Vagina (tissue), 2 donors: ENCODE measurements around the gene KRT7. TPM values are rescaled to one million over a fixed set of nuclear protein-coding genes. Genes with fewer than 3 reads are reported as not detected.
A peak's percentile ranks its signal among the peaks of the same experiment; 100 is the strongest.

Experiments used
- DNase-seq, 2 donors: peaks; one replicate each; pipeline ENCODE4 v3.0.0-alpha.2; 2017; ENCODE audit errors: extremely low spot score in 2 of 2
- H3K27ac ChIP-seq: fragments of 200-600 bp; sonication (generic); one replicate; pipeline ENCODE4 v1.5.1; 2019
- H3K27me3 ChIP-seq: fragments of 200-600 bp; sonication (generic); one replicate; pipeline ENCODE4 v1.5.1; 2019
- H3K36me3 ChIP-seq, 2 donors: fragments of 200-600 bp; sonication (generic); one replicate each; pipeline ENCODE4 v1.5.1; 2017 to 2019
- H3K4me1 ChIP-seq: fragments of 200-600 bp; sonication (generic); one replicate; pipeline ENCODE4 v1.5.1; 2019
- H3K4me3 ChIP-seq, 2 donors: fragments of 200-600 bp; sonication (generic); 1 replicate in 1 of 2; 2 replicates in 1 of 2; pipeline ENCODE4 v1.5.1; 2016 to 2019
- H3K9me3 ChIP-seq: fragments of 200-600 bp; sonication (generic); one replicate; pipeline ENCODE4 v1.5.1; 2019
- CTCF ChIP-seq, 3 experiments: fragments of 450-650 bp in 2 of 3; fragments of 200-600 bp in 1 of 3; sonication (generic) in 1 of 3; IDR thresholded peaks; one replicate each; pipeline ENCODE4 v1.5.1; 2017 to 2019; ENCODE audit warnings: antibody characterized with exemption in 3 of 3, mild to moderate bottlenecking in 2 of 3, moderate library complexity in 2 of 3
- POLR2A ChIP-seq, 2 donors: fragments of 450-650 bp; IDR thresholded peaks; one replicate each; pipeline ENCODE4 v1.6.1; 2017; ENCODE audit warnings: antibody characterized with exemption in 2 of 2, mild to moderate bottlenecking in 2 of 2, moderate library complexity in 2 of 2
- POLR2AphosphoS5 ChIP-seq, 2 donors: sonication (generic); formaldehyde crosslinking; IDR thresholded peaks; one replicate each; pipeline ENCODE4 v1.9.0; 2017; ENCODE audit warnings: antibody characterized with exemption in 2 of 2, mild to moderate bottlenecking in 2 of 2, low read depth in 1 of 2; ENCODE audit not compliant: insufficient read depth in 1 of 2
- intact Hi-C: fragments of 100-400 bp; cut with DNase I; formaldehyde crosslinking; loops from one replicate; pipeline ENCODE4 v1.15.1; 2023
- total RNA-seq: library from RNA; depleted of rRNA; stranded (reverse); fragments of >200 nt; gene quantifications from one replicate; pipeline ENCODE4 v1.2.3, GENCODE V29; 2016

Gene KRT7
- total RNA-seq, 1 donor from 2014 or later, result 7.6 TPM

- no peak for DNase-seq
- Histone ChIP-seq H3K4me3 (no peak overlapping the region), H3K27me3 (no peaks in the 10 kb centered on the region), H3K9me3 (no peaks in the 10 kb centered on the region), H3K4me1 (no peaks in the 10 kb centered on the region), H3K36me3 (no peaks in the 10 kb centered on the region), H3K27ac (no peak overlapping the region)
- TF ChIP-seq CTCF (IDR thresholded peaks at IDR 0.05) (no peak), POLR2A (IDR thresholded peaks at IDR 0.05) (no peak), POLR2AphosphoS5 (IDR thresholded peaks at IDR 0.05; ENCODE audit: insufficient read depth in 1 of 2, low read depth in 1 of 2) (no peak)
- intact Hi-C loops, result no loop called here
These were observed 35.2 kb downstream of the KRT7 start for GRCh38 chr12:52268212-52268611.

- H3K27me3 ChIP-seq, result no peaks in the 10 kb centered on the region
- no peak overlapping the region for H3K27ac ChIP-seq
- no peaks in the 10 kb centered on the region for H3K9me3 ChIP-seq
- intact Hi-C loops, result no loop called here
- H3K4me3 ChIP-seq, result no peak overlapping the region
- no peaks in the 10 kb centered on the region for H3K36me3 ChIP-seq
- no peaks in the 10 kb centered on the region for H3K4me1 ChIP-seq
- no peak for DNase-seq
- TF ChIP-seq POLR2A (IDR thresholded peaks at IDR 0.05) (no peak), CTCF (IDR thresholded peaks at IDR 0.05) (no peak), POLR2AphosphoS5 (IDR thresholded peaks at IDR 0.05; ENCODE audit: insufficient read depth in 1 of 2, low read depth in 1 of 2) (no peak)
These were observed 37.6 kb downstream of the KRT7 start for GRCh38 chr12:52270541-52271070.

- H3K9me3 ChIP-seq, result no peaks in the 10 kb centered on the region
- no peak overlapping the region for H3K4me3 ChIP-seq
- H3K36me3 ChIP-seq, result no peaks in the 10 kb centered on the region
- H3K4me1 ChIP-seq, result no peaks in the 10 kb centered on the region
- DNase-seq, result no peak
- H3K27ac ChIP-seq, result no peak overlapping the region
- H3K27me3 ChIP-seq, result no peaks in the 10 kb centered on the region
- TF ChIP-seq CTCF (IDR thresholded peaks at IDR 0.05) (no peak), POLR2A (IDR thresholded peaks at IDR 0.05) (no peak), POLR2AphosphoS5 (IDR thresholded peaks at IDR 0.05; ENCODE audit: insufficient read depth in 1 of 2, low read depth in 1 of 2) (no peak)
- intact Hi-C loops, result no loop called here
These were observed 38.1 kb downstream of the KRT7 start for GRCh38 chr12:52271158-52271557.

GRCh38 chr12:52274521-52275120 lies 41.6 kb downstream of the KRT7 start, which contains the start of gene KRT86:
KRT86 (plus strand) TSS chr12:52274645; CDS start chr12:52301917, 27,272 bp downstream.
- Histone ChIP-seq H3K9me3 (no peaks in the 10 kb centered on the region), H3K27ac (no peak within 1 kb of the TSS), H3K27me3 (no peaks in the 10 kb centered on the region), H3K36me3 (no peaks in the 10 kb centered on the region), H3K4me1 (peaks cover 13% of the 10 kb centered on the region), H3K4me3 (no peak within 1 kb of the TSS)
- intact Hi-C loops, result no loop called here
- peak in 1 of 2 donors; percentile 52 for DNase-seq
- TF ChIP-seq POLR2AphosphoS5 (IDR thresholded peaks at IDR 0.05; ENCODE audit: insufficient read depth in 1 of 2, low read depth in 1 of 2), result no peak
- no peak for TF ChIP-seq CTCF (IDR thresholded peaks at IDR 0.05)
- no peak for TF ChIP-seq POLR2A (IDR thresholded peaks at IDR 0.05)

GRCh38 chr12:52275686-52276085 lies 42.6 kb downstream of the KRT7 start:
- Histone ChIP-seq H3K36me3 (no peaks in the 10 kb centered on the region), H3K4me1 (peaks cover 24% of the 10 kb centered on the region), H3K4me3 (no peak overlapping the region), H3K9me3 (no peaks in the 10 kb centered on the region), H3K27ac (no peak overlapping the region), H3K27me3 (no peaks in the 10 kb centered on the region)
- TF ChIP-seq CTCF (IDR thresholded peaks at IDR 0.05) (no peak), POLR2AphosphoS5 (IDR thresholded peaks at IDR 0.05; ENCODE audit: insufficient read depth in 1 of 2, low read depth in 1 of 2) (no peak), POLR2A (IDR thresholded peaks at IDR 0.05) (no peak)
- DNase-seq, result peak in 1 of 2 donors; percentile 46
- intact Hi-C loops, result no loop called here
